Mucosa of rectum (tissue), 2 donors: ENCODE measurements around the gene SLC17A2.

Experiments
- H3K27ac ChIP-seq, 2 donors: one replicate each; pipeline ENCODE4 v1.7.0; 2013; ENCODE audit warnings: inconsistent platforms in 2 of 2, low read depth in 2 of 2, low read length in 2 of 2
- H3K27me3 ChIP-seq, 2 donors: one replicate each; pipeline ENCODE4 v1.7.0; 2013; ENCODE audit warnings: low read length in 2 of 2; ENCODE audit not compliant: control insufficient read depth in 2 of 2, insufficient read depth in 2 of 2
- H3K36me3 ChIP-seq, 2 donors: one replicate each; pipeline ENCODE4 v1.7.0; 2013; ENCODE audit warnings: low read length in 2 of 2; ENCODE audit not compliant: control insufficient read depth in 2 of 2, insufficient read depth in 2 of 2
- H3K4me1 ChIP-seq, 2 donors: one replicate each; pipeline ENCODE4 v1.7.0; 2013; ENCODE audit warnings: low read length in 2 of 2, mild to moderate bottlenecking in 1 of 2; ENCODE audit not compliant: control insufficient read depth in 2 of 2, insufficient read depth in 2 of 2
- H3K4me3 ChIP-seq, 2 donors: one replicate each; pipeline ENCODE4 v1.7.0; 2013; ENCODE audit warnings: low read length in 2 of 2
- H3K9ac ChIP-seq, 2 donors: one replicate each; pipeline ENCODE4 v1.7.0; 2013; ENCODE audit warnings: low read length in 2 of 2, low read depth in 1 of 2, mild to moderate bottlenecking in 1 of 2
- H3K9me3 ChIP-seq, 2 donors: one replicate each; pipeline ENCODE4 v1.7.0; 2013; ENCODE audit warnings: low read length in 2 of 2; ENCODE audit not compliant: control insufficient read depth in 2 of 2
- donor health status: healthy.
- donor health status: Normal muscosa, but diverticular disease.

The SLC17A2 gene

DNA sequence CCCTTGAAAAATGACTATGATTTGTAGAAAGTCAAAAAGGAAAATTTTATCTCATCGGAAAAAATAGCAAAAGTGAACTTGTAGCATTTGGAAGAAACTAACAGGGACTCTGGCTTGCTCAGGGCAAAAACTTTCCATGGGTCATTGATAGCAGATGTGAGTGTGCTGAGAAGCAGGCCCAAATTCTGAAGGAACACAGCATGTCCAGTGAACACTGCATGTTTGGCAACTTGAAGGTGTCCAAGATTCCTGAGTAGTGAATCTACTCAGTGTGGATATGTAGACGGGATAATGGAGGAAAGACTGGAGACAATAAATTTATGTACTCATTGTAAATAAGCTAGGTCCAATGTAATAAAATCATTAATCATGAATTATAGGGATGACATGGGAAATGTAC, 8.2 kb downstream of the SLC17A2 start:
- no peak overlapping the region for H3K27ac ChIP-seq
- no peaks in the 10 kb centered on the region for H3K36me3 ChIP-seq
- H3K27me3 ChIP-seq: no peaks in the 10 kb centered on the region
- no peaks in the 10 kb centered on the region for H3K4me1 ChIP-seq
- no peak overlapping the region for H3K9ac ChIP-seq
- no peaks in the 10 kb centered on the region for H3K9me3 ChIP-seq
- H3K4me3 ChIP-seq: no peak overlapping the region

DNA sequence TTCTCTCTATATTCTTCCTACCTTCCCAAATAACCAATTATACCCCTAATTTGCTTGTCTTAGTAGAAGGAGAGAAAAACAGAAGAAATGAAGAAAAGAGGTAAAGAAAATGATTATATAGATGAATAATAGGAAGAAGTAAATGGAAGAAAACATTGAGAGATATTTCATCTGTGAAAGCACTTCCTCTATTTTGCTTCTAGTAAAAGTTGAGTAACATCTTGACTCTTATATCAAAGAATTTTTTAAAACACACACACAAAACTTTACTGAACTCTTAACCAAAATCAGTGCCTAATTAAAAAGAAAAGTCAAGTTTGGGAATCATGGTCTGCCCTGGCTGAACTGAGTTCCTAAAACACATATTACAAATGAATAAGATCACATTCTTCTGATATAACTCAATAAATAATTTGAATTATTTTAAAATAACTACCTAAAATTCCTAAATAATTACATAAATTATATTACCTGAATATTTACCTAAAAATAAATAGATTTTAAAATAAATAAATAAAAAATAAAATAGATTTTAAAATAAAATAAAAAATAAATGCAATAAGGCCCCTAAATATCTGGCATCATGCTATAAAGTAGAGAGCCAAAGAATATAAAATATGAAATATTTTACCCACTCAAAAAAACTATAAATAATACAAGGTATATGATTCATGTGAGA, 8.8 kb downstream of the SLC17A2 start:
- Histone ChIP-seq H3K27me3 (no peaks in the 10 kb centered on the region), H3K4me3 (no peak overlapping the region), H3K27ac (no peak overlapping the region), H3K36me3 (no peaks in the 10 kb centered on the region), H3K9me3 (no peaks in the 10 kb centered on the region), H3K9ac (no peak overlapping the region), H3K4me1 (no peaks in the 10 kb centered on the region)

DNA sequence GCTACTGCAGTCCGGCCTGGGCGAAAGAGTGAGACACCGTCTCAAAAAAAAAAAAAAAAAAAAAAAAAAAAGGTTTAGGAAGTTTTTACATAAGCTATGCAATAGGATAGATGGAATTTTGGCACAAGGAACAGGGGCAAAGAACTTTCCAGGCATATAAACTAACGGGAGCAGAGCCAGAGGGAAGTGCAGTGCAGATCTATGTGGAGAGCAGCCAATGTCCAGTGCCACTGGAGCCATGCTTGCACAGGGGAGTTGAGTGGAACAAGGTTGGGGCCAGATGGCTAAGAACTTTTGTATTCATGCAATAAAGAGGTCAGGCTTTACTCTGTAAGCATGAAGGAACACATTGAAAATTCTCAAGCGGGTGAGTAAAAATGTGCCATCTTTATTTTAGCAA, 10.8 kb downstream of the SLC17A2 start:
- Histone ChIP-seq H3K36me3 (no peaks in the 10 kb centered on the region), H3K9ac (no peak overlapping the region), H3K4me3 (no peak overlapping the region), H3K9me3 (no peaks in the 10 kb centered on the region), H3K27me3 (no peaks in the 10 kb centered on the region), H3K27ac (no peak overlapping the region), H3K4me1 (no peaks in the 10 kb centered on the region)

DNA sequence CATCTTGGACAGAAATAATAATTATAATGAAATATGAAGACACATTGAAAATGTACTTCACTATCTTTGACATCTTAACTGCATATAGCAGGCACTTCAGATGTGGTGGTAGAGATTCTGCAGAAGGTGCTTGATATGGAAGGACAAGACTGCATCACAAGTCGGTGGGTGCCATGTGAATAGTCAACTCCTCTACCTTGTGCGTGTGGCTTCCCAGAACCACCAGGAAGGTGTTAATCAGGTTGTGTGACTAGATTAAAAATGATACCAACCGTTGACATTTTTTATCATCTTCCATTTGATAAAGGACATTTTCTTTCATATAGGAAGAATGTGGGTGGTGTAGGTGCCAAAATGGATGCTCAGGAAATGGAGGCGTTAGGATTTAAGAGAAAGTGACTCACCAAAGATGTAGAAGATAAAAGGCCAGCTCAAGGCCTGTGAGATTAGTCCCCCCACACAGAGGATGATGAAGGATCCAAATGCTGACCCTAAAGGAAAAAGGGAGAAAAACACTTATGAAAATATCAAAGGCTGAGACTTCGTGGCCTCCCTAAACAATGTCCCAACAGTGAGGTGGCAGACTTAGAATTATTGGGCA, 12.3 kb downstream of the SLC17A2 start:
- Histone ChIP-seq H3K27me3 (no peaks in the 10 kb centered on the region), H3K36me3 (no peaks in the 10 kb centered on the region), H3K27ac (no peak overlapping the region), H3K9me3 (no peaks in the 10 kb centered on the region), H3K4me1 (no peaks in the 10 kb centered on the region), H3K9ac (no peak overlapping the region), H3K4me3 (no peak overlapping the region)

DNA sequence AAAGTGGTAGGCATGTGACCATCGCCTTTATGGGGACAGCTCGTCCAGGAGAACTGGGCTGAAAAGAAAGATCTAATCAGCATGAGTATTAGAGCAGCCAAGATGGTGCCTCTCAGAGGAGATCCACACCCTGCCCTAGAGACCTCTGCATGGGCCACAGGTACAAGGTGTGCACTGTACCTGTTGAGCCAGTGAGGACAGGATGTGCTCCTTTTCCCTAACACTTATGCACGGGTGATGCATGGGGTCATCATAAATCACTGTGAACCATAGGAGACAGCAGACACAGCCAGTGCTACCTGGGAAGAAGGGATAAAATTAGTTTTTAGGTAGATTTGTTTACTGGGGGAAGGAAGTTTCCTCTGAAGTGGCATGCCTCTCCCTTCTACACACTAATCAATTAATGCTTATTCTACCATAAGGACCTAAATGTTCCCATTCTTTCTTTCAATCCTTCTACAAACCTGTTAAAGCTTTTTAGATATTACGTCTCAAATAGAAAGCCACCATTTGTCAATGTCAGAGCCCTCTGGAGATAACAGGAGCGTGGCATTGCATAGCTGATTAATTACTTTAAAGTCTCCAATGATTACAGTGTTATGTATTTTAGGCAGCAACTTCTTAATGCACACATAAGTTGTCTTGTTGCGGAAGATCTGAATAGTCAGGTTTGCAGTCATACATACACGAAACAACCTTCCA, 13.6 kb downstream of the SLC17A2 start:
- no peaks in the 10 kb centered on the region for H3K9me3 ChIP-seq
- no peaks in the 10 kb centered on the region for H3K36me3 ChIP-seq
- no peak overlapping the region for H3K4me3 ChIP-seq
- no peak overlapping the region for H3K9ac ChIP-seq
- H3K27me3 ChIP-seq: no peaks in the 10 kb centered on the region
- no peak overlapping the region for H3K27ac ChIP-seq
- H3K4me1 ChIP-seq: no peaks in the 10 kb centered on the region

DNA sequence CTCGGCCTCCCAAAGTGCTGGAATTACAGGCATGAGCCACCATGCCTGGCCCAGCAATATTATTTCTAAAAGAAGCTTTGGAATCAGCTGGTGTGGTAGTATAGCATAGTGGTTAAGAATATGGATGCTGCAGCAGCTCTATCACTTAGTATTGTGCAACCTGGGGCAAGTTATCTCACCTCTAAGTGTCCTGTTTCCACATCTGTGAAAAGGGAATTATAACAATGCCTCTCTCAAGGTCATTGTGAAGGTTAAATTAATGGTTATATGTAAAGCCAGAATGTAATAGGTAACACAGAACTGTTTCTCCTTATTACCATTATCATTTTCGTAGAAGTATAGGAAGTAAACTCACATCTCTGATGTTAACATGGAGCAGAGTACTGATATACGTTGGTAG, 14.2 kb downstream of the SLC17A2 start:
- no peak overlapping the region for H3K4me3 ChIP-seq
- no peaks in the 10 kb centered on the region for H3K27me3 ChIP-seq
- no peaks in the 10 kb centered on the region for H3K9me3 ChIP-seq
- no peak overlapping the region for H3K27ac ChIP-seq
- no peaks in the 10 kb centered on the region for H3K36me3 ChIP-seq
- H3K4me1 ChIP-seq: no peaks in the 10 kb centered on the region
- no peak overlapping the region for H3K9ac ChIP-seq

DNA sequence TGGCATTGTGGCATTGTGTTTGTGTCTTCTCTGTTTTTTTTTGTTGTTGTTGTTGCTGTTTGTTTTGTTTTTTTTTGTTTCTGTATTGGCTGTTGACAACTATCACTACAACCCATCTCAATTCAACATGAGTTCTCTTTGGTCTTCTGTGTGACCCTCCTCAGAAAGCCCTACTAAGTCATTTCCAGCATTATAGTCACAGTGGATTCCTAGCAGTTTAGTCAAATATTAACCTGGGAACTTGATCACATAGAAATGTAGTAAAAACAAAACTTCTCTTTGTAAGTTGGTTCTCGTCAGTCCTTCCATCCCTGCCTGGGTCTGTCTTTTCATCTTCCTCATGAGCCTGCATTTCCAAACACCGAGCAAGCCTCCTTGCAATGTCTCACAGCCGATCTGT, 16.8 kb downstream of the SLC17A2 start:
- Histone ChIP-seq H3K9ac (no peak overlapping the region), H3K9me3 (no peaks in the 10 kb centered on the region), H3K27me3 (no peaks in the 10 kb centered on the region), H3K27ac (no peak overlapping the region), H3K36me3 (no peaks in the 10 kb centered on the region), H3K4me1 (no peaks in the 10 kb centered on the region), H3K4me3 (no peak overlapping the region)

DNA sequence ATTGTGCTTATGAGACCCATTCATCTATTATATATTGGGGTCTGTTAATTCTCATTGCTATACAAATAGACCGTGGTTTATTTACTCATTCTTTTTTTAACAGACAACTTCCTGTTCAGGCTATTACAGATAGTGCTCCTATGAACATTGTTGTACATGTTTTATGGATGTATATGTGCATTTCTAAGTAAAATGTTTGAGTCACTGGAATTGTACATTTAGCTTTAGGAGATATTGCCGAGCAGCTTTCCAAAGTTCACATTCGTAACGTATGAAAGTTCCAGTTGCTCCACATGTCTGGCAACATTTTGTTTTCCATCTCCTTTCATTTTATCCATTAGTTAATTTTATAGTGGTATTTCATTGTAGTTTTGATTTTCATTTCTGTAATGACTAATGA, 19.1 kb downstream of the SLC17A2 start:
- Histone ChIP-seq H3K9me3 (no peaks in the 10 kb centered on the region), H3K27ac (no peak overlapping the region), H3K27me3 (no peaks in the 10 kb centered on the region), H3K36me3 (no peaks in the 10 kb centered on the region), H3K9ac (no peak overlapping the region), H3K4me3 (no peak overlapping the region), H3K4me1 (no peaks in the 10 kb centered on the region)

DNA sequence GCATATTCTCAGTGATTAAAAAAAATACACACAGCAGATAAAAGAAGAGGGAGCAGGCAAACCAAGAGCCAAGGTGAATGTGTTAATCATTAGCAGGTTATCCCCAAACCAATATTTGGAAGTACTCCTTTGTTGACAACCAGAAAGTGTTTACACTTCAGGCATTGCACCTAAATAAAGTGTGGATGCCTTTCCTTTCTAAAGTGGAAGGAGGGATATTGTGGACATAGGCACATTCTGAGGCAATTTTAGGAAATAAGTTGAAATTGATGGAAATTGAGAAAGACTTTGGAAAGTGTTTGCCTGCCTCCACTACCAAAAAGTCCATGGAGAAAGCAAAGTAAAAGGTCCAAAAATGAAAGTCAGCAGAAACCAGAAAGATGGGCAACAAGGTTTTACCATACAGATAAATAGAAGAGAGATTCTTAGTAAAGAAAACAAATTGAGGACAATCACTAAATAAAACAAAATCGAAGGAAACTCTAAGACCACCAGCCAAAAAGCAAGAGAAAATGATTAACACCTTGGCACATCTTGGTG, 22.9 kb downstream of the SLC17A2 start:
- Histone ChIP-seq H3K4me3 (no peak overlapping the region), H3K27me3 (peaks cover 0 to 2% of the 10 kb centered on the region in 2 donors), H3K4me1 (no peaks in the 10 kb centered on the region), H3K9me3 (no peaks in the 10 kb centered on the region), H3K9ac (no peak overlapping the region), H3K36me3 (no peaks in the 10 kb centered on the region), H3K27ac (no peak overlapping the region)

DNA sequence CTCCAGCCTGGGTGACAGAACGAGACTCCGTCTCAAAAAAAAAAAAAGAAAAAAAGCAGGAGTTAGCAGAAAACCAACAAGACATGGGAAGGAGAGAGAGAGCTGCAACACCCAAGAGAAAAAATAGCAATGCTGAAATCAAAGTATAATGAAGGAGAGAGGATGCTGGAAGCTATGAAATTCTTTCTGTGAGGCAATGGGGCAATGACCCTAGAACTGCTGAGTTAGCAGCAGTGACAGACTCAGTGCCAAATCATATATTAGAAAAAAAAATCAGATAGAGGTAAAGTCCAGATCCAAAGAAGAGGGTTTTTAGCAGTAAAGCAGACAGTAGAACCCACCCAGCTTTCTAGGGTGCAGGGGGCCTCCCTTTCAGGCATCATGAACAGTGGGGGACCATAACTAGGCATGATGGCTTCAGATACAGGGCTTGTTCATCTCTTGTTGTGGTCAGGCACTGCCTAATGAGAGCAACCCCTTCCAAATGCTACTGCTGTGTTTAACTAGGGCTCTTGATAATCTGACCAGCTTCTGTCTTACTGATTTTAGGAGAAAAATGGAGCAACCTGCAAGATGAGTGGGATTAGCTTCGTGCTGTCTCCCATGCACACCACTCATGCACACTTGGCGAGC, 26.9 kb downstream of the SLC17A2 start:
- Histone ChIP-seq H3K9ac (no peak overlapping the region), H3K27ac (no peak overlapping the region), H3K36me3 (no peaks in the 10 kb centered on the region), H3K9me3 (no peaks in the 10 kb centered on the region), H3K4me1 (no peaks in the 10 kb centered on the region), H3K4me3 (no peak overlapping the region), H3K27me3 (peaks cover 0 to 2% of the 10 kb centered on the region in 2 donors)
